Activated CD4-positive, CD25-positive, alpha-beta regulatory T cell treated with anti-CD3 and anti-CD28 coated beads, Interleukin-2, amount 50 U/mL, for 16 hours (primary cell): ENCODE results near the gene CACNA1G.

Source experiments
- DNase-seq: peaks from one replicate; pipeline ENCODE4 v3.0.0-alpha.2; 2020; ENCODE audit warnings: low read depth, low spot score

The CACNA1G gene

DNA sequence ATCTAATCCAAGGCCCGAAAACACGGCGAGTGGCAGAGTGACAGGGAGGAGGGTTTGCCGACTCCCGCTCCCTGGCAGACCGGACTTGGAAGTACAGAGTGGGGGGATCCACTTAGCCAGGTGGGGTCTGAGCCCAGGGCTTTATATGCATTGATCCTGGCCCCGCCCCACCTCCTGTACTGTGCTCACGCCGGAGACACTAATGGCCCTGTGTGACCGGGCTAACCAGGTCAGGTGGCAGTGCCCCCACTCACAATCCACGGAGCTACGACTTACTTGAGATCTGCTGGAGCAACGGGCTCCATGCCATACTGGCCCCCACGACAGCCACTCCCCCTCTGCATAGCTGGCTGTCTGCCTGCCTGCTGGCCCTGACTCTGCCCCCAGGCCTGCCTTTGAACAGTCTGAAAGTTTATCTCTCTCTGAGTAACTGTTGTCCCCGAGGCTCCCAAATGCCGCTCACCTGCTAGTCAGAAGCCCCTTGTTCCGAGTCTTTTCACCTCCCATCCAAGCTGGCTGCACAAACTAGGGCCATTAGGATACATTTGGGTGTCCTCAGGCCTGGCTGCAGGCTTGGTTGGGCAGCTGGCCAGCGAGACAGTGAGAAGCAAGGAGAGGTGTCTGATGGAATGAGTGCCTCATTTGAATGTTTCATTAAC, 28.0 kb downstream of the CACNA1G start:
- no peak for DNase-seq

DNA sequence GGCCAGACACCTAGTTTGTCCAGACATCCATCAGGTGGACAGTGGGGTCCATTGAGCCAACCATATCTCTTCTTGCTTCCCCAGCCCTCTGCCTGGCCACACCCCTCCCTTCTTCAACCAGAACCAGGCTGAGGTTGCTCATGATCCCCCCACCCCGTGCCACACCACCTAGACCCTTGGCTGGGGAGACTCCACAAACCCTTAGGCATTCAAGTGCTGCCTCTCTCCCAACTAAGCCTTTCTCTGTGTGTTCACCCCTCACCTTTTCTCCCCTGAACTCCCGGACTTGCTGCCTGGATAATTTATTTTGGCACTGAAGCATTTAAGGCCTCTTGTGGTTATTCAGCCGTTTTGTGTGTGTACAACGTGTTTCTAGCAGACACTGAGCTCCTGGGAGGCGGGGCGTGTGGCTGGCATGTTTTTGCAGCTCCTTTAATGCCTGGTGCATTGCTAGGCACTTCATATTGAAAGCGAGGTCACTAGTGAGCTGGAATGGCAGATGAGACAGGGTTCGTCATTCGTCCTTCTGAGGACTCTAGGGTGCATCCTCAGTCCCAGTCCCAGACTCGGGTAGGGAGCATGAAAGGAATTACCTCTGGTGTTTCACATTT, 28.7 kb downstream of the CACNA1G start:
- DNase-seq, result no peak

DNA sequence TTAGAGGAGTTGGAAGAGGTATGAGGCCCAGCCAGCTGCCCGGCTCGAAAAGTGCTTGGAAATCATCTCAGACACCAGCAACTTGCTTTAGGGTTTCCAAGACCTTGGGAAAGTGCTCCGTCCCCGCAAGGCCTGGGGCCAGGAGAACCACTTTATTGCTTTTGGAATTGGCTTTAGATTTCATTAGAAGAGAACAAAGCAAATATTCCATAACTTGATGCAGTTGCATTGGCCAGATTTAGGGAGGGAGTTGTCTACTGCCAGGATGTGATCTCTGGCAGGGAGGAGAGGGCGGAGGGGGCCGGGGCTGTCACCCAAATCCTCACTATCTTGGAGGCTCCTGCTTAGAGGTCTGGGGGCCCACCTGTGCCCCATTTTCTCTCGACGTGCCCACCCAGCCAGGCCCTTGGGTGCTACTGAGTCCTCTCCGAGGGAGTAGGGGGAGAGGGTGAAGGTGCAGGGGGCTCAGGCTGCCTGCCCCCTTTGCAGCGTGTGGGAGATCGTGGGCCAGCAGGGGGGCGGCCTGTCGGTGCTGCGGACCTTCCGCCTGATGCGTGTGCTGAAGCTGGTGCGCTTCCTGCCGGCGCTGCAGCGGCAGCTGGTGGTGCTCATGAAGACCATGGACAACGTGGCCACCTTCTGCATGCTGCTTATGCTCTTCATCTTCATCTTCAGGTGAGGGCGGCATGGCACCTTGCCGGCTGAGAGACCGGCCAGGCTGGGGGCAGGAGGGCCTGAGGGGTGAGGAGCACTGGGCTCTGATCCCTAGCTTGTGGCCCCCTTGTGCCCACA, 30.6 kb downstream of the CACNA1G start:
- DNase-seq, result no peak

DNA sequence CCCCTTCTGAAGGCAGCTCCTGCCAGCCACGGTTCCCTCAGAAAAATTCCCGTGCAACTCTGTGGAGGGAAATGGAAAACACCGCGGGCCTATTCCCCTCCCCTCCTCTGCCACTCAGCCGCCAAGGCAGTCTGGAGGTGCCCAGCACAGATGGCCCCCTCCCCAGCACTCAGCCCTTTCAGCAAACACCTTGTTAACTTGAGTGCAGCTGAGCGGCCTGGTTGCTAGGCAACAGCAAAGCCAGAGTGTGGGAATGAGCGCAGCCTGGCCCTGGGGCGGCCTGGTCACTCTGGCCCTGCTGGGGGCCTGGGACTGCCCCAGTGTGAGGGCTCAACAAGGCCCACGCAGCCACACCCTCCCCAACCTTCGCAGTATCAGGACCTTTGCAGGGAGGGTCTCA, 32.8 kb downstream of the CACNA1G start:
- DNase-seq, result no peak

DNA sequence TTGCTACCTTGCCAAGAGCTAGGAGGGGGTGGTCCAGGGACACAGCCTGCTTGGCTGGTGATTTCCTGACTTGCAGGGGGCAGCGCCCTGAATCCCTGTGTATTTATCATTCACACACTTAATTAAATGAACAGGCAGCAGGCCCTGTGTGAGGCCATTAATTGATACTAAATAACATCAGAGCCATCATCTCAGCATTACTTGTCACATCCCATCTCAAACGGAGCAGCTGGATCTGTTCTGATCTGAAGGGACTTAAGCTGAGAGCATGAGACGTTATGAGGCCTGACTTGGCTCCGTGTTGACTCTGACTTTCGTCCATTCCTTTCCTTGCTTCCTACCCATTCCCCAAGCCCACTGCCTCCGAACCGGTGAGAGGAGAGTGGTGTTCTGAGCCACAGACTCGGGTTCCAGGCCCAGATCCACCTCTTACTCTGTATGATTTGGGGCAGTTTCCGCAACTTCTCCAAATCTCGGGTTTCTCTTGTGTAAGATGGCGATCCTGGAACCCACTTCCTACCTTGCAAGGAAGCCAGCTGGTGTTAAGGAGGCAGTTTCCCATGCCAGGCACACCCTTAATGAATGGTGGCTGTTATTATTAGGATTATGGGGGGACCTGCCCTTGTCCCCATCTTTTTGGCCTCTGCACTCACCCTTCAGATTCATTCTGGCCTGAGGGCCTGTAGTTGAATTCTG, 33.8 kb downstream of the CACNA1G start:
- no peak for DNase-seq

DNA sequence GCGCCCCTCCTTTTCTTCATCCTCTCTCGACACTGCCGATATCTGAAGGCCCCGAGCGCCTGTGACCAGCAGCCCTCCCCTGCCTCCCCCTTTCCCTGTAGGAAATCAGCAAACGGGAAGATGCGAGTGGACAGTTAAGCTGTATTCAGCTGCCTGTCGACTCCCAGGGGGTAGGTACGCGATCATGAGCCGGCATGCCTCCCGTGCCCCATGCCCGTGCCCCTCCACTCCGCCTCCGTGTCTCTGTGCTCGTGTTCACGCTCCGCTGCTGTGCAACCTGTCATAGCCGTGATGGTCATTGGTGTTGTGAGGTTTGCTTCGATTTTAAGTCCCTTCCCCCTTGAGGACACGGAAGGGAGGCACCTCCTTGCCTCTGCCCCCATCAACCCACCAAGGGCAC, 34.4 kb downstream of the CACNA1G start:
- DNase-seq, result no peak

DNA sequence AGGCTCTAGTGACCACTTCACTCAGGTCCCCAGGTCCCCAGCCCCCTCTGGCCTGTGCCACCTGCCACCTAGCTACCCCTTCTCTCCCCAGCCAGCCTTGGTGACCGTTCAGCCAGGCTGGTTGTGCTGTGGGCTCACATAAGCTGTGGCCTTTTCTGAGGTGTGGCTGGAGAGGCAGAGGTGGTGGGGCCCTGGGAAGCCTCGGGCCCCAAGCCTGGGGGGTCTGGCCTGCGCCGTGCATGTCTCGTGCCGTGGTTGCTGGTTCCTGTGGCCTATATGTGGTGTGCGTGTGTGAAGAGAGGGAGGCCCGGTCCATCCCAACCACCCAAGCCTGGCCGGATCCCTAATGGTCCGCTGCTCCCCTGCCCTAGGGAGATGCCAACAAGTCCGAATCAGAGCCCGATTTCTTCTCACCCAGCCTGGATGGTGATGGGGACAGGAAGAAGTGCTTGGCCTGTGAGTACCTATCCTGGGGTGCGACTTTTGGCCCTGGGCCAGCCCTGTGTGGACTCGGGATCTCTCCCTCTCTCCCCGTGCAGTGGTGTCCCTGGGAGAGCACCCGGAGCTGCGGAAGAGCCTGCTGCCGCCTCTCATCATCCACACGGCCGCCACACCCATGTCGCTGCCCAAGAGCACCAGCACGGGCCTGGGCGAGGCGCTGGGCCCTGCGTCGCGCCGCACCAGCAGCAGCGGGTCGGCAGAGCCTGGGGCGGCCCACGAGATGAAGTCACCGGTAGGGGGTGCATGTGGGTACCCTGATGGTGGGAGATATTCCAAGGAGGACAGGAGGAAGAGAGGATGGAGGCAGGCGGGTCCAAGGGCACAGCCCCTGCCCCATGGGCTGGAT, 35.9 kb downstream of the CACNA1G start:
- DNase-seq, result no peak

DNA sequence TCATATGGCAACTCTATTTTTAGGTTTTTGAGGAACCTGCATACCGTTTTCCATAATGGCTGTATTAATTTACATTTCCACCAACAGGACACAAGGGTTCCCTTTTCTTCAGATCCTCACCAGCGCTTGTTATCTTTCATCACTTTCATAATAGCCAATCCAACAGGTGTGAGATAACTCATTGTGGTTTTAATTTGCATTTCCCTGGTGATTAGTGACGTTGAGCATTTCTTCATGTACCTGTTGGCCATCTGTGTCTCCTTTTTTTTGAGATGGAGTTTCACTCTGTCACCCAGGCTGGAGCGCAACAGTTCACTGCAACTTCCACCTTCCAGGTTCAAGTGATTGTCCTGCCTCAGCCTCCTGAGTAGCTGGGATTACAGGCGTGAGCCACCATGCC, 38.0 kb downstream of the CACNA1G start:
- no peak for DNase-seq

DNA sequence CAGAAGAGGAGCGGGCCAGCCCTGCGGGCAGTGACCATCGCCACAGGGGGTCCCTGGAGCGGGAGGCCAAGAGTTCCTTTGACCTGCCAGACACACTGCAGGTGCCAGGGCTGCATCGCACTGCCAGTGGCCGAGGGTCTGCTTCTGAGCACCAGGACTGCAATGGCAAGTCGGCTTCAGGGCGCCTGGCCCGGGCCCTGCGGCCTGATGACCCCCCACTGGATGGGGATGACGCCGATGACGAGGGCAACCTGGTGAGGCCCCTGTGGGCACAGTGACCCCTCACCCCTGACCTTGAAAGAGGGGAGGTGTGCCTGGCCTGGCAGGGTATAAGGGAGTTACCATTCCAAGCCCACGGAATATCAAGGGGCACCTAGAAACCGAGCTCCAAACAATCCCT, 39.1 kb downstream of the CACNA1G start:
- DNase-seq, result no peak

DNA sequence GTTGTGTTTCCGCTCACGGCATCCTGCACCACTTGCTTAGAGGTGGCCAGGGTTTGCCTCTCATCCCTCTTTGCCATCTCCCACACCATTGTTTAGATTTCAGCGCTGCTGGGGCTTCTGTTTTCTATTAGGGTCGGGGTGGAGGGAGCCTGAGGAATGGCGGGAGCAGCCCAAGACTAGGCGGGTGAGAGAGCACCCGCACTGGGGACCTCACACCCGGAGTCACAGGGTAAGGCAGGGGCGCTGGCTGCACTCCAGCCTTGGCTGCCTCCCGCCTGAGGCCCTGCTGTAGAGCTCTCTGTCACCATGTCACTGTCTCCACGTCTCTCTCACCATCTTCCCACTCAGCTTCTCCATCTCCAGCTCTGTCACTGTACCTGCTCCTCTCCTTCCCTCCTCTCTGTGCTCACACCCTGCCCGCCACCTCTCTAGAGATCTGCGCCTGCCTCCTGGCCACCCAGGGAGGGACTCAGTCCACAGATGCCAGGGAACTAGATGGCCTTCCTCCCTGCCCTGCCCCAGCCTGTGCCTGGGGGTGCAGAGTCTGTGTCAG, 41.4 kb downstream of the CACNA1G start:
- DNase-seq, result no peak

DNA sequence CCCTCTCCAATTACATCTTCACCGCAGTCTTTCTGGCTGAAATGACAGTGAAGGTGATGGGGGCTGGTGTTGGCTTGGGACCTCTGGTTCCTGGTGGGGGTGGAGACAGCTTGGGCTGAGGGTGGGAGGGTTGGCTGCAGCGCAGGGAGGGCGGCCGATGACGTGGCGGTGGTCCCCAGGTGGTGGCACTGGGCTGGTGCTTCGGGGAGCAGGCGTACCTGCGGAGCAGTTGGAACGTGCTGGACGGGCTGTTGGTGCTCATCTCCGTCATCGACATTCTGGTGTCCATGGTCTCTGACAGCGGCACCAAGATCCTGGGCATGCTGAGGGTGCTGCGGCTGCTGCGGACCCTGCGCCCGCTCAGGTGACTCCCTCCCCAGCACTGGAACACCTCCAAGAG, 42.3 kb downstream of the CACNA1G start:
- no peak for DNase-seq

DNA sequence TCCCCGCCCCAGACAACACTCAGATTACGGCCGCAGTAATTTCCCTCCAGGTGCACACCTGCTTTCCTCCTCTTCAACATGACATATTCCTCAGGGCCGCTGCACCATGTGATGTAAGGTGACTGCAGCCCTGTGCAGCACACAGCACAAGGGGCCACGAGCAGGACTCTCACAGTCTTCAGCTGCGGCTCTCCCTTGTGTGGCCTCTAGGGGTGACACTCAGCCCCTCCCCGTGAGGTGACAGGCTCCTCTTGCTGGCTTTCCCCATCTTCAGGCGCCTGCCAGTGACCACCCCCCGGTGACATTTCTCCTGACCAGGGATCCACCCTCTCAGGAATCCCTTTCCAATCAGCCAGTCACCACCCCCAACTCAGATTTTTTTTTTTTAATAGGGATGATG, 42.8 kb downstream of the CACNA1G start:
- no peak for DNase-seq

DNA sequence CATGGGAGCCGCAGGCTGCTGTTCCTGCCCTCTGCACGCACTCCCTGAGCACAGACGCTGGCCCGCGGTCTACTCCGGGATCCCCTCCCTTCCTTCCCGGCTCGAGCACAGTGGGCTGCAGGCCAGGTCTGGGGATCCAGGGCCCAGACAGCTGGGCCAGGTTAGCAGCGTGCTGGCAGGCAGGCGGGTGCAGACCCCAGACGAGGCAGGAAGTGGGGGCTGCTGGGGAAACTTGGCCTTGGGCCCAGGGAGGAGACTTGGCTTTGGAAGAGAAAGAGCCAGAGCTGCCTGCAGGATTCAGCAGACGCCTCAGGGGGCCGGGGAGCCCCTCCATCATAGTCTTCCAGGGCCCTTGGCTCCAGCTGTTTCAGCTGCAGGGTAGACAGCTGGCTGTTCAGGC, 44.0 kb downstream of the CACNA1G start:
- DNase-seq, result no peak

DNA sequence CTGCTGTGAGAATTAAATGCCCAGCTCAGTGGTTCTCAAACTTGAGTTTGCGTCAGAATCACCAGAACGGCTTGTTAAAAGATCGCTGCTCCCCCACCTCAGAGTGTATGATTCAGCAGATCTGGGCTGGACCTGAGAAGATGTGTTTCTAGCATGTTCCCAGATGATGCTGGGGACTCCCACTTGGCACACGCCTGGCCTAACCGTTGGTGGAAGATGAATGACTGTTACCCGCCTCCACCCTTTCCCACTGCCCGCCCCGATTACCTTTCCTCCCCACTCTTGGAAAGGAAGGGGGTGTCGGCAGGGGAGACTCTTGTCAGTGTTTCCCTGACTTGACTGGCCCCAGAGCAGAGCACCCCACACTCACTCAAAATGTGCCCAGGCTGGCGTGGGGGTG, 44.9 kb downstream of the CACNA1G start:
- DNase-seq, result no peak

DNA sequence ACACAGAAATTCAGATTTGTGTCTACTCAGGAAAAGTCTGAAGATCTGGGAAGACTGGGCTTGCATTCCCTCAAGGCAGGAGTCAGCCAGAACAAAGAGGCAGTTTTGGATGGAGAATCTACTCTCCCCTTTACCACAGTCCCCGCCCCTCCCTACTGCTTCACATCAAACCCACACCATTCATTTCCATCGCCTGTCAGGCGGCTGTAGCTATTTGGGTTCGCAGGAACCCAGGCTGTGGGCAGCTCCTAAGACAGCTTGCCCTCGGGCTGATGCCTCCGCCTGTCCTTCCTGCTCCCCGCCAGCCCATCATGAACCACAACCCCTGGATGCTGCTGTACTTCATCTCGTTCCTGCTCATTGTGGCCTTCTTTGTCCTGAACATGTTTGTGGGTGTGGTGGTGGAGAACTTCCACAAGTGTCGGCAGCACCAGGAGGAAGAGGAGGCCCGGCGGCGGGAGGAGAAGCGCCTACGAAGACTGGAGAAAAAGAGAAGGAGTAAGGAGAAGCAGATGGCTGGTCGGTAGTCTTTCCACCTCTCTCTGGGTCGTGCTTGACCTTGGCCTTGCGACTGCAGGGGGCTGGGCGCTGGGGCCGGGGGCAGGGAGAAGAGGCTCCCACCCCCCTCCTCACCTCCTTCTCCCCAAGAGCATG, 47.1 kb downstream of the CACNA1G start:
- no peak for DNase-seq

DNA sequence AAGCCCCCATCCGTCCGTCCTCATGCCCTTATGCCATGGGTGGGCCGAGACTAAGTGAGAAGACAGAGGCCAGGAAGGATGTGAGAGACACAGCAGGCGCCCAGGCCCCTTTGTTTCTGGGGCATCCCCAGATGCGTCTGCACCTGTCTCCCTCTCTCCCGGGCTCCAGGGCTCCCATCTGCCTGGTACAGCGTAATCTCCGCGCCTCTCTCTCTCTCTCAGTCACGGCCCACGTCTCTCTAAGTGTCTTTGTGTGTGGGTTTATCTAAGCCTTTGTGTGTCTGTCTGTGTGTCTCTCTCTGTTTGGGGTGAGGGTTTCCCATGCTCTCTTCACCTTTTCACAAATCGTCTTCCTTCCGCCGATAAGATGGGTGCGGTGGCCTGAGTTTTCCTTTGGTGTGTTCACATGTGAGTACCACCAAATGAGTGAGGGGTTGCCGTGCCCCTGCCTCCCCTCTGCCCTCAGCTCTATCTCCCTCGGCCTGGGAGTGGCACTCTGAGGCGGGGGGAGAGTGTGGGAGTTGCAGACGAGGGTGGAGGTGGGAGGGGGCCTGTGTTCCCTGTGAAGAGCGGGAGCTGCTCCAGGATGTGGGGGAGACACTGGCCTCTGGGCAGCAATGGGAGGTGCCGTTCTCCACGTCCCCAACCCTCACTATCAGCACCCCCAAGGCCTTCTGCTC, 48.3 kb downstream of the CACNA1G start:
- DNase-seq, result no peak

DNA sequence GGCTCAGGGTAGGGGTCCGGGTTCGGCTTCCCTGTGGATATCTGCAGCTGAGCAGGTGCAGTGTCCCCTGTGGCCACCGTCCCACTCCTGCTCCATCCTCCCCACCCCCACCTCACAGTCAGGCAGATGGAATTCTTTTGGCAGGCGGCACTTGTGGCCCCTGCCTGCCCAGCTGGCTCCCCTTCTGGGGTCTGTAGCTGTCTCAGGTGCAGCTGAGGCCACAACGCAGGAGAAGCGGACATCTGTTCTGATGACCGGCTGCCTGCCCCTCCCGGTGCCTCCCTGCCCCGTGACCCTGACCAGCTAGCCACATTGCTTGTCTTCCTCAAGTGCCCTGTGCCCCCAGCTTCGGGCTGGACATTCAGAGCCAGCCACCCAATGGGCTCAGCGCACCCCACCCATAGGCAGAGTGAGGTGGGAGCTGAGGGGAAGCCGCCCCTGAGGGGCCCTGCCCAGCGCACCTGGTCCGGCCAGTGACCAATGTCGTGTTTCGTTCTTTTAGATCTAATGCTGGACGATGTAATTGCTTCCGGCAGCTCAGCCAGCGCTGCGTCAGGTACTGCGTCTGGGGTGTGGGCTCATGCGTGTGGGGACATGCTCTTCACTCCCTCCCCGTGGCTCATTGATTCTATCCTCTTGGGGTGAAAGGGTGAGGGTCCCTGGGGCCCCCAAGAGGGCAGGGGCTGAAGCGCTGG, 49.0 kb downstream of the CACNA1G start:
- DNase-seq, result no peak

DNA sequence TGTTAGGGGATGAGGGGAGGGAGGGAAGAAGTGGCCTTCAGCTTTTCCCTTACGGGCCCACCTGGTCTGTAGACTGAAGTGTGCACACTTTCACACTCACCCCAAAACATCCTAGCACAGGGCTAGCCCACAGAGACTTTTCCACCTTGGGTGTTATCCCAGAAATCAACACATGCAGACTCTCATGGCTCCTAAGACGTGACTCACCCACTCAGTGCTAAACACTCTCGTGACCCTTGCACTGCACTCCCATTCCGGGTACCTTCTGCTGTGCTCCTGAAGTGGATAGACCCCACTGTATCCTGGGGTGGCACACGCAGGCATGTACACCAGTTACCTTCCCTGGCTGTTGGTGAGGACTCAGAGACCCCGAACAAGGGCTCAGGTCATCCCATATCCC, 51.1 kb downstream of the CACNA1G start:
- no peak for DNase-seq

DNA sequence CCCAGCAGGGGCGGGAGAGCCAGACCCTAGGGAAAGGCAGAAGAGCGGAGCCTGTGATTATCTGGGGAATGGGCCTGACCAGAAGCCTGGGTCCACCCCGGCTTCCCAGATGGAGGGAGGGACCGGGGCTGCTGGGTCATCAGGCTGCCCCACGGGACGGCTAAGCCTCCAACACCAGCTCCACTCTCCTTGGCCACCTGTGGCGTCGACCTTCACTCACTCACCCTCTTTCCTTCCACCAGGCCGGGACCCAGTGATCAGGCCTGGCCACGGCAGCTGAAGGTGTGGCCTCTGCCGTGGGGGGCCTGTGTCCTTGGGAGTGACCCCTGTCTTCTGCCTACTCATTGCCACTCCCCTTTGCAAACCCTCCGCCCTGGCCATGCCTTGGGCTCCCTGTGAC, 51.8 kb downstream of the CACNA1G start:
- DNase-seq, result no peak
